Measurements from ENCODE around the gene EXPH5. TPM values are rescaled to one million over a fixed set of nuclear protein-coding genes. Genes with fewer than 3 reads are reported as not detected.

The EXPH5 gene
- total and polyA plus RNA-seq, 12 donors, result 0.14 to 7.4 (median 0.98) TPM

GRCh38 chr11:108496643-108497256 is 96.8 kb downstream of the EXPH5 start:
- Histone ChIP-seq H3K27me3 (no peaks in the 10 kb centered on the region), H3K27ac (peak overlapping the region; percentile 74 to 98 (median 94)), H3K4me1 (replicated peaks in 1 of 2) (peaks cover 8 to 9% of the 10 kb centered on the region in 2 donors), H3K4me3 (peak overlapping the region in 1 of 4 donors; percentile 90), H3K36me3 (replicated peaks in 1 of 2) (no peaks in the 10 kb centered on the region), H3K9me3 (replicated peaks in 1 of 3) (no peaks in the 10 kb centered on the region)
- DNase-seq, result no peak
- intact Hi-C loops (cut with DNase I), result no loop called here
- no peak for TF ChIP-seq CTCF (IDR thresholded peaks at IDR 0.05)
- no peak for TF ChIP-seq POLR2A (IDR thresholded peaks at IDR 0.05)
- WGBS, 4 donors, result 89 to 94% (median 91%) methylated on average over 7 of the region's 7 CpGs

GRCh38 chr11:108495326-108495725 is 98.2 kb downstream of the EXPH5 start:
- H3K27me3 ChIP-seq, result no peaks in the 10 kb centered on the region
- no peaks in the 10 kb centered on the region for H3K36me3 ChIP-seq (replicated peaks in 1 of 2)
- intact Hi-C loops (cut with DNase I), result no loop called here
- no peak for TF ChIP-seq CTCF (IDR thresholded peaks at IDR 0.05)
- no peak for TF ChIP-seq POLR2A (IDR thresholded peaks at IDR 0.05)
- DNase-seq, result no peak
- H3K9me3 ChIP-seq (replicated peaks in 1 of 3), result no peaks in the 10 kb centered on the region
- H3K4me3 ChIP-seq, result no peak overlapping the region
- peaks cover 8 to 9% of the 10 kb centered on the region in 2 donors for H3K4me1 ChIP-seq (replicated peaks in 1 of 2)
- no peak overlapping the region for H3K27ac ChIP-seq
- 98 to 100% (median 99%) methylated on average over 2 to 3 of the region's 3 CpGs for WGBS, 4 donors

GRCh38 chr11:108494182-108494581 is 99.4 kb downstream of the EXPH5 start:
- no peak overlapping the region for H3K27ac ChIP-seq
- 65 to 75% (median 72%) methylated on average over 6 of the region's 6 CpGs for WGBS, 4 donors
- H3K9me3 ChIP-seq (replicated peaks in 1 of 3), result no peaks in the 10 kb centered on the region
- TF ChIP-seq POLR2A (IDR thresholded peaks at IDR 0.05) (no peak), CTCF (IDR thresholded peaks at IDR 0.05) (no peak)
- peak in 1 of 7 donors; percentile 22 for DNase-seq
- intact Hi-C loops (cut with DNase I), result no loop called here
- H3K4me3 ChIP-seq, result no peak overlapping the region
- no peaks in the 10 kb centered on the region for H3K27me3 ChIP-seq
- H3K4me1 ChIP-seq (replicated peaks in 1 of 2), result peaks cover 8 to 9% of the 10 kb centered on the region in 2 donors
- H3K36me3 ChIP-seq (replicated peaks in 1 of 2), result peaks cover 0 to 11% of the 10 kb centered on the region in 2 donors

GRCh38 chr11:108491936-108492335 is 101.6 kb downstream of the EXPH5 start:
- Histone ChIP-seq H3K27ac (no peak overlapping the region), H3K9me3 (replicated peaks in 1 of 3) (no peaks in the 10 kb centered on the region), H3K36me3 (replicated peaks in 1 of 2) (peaks cover 0 to 12% of the 10 kb centered on the region in 2 donors), H3K4me1 (replicated peaks in 1 of 2) (peaks cover 5 to 6% of the 10 kb centered on the region in 2 donors), H3K4me3 (no peak overlapping the region), H3K27me3 (no peaks in the 10 kb centered on the region)
- intact Hi-C loops (cut with DNase I), result no loop called here
- WGBS, 4 donors, result 92 to 96% (median 93%) methylated on average over 3 of the region's 3 CpGs
- DNase-seq, result no peak
- TF ChIP-seq POLR2A (IDR thresholded peaks at IDR 0.05) (no peak), CTCF (IDR thresholded peaks at IDR 0.05) (no peak)
